GM18519 (cell line): ENCODE results near the gene CCDC197.

Experiments
- ATAC-seq: cut with Tn5 transposase; IDR thresholded peaks from one replicate; pipeline ENCODE4 v1.9.1; 2021; ENCODE audit warnings: mild to moderate bottlenecking, moderate library complexity; ENCODE audit not compliant: unreplicated experiment, low FRiP score

CCDC197 gene

DNA sequence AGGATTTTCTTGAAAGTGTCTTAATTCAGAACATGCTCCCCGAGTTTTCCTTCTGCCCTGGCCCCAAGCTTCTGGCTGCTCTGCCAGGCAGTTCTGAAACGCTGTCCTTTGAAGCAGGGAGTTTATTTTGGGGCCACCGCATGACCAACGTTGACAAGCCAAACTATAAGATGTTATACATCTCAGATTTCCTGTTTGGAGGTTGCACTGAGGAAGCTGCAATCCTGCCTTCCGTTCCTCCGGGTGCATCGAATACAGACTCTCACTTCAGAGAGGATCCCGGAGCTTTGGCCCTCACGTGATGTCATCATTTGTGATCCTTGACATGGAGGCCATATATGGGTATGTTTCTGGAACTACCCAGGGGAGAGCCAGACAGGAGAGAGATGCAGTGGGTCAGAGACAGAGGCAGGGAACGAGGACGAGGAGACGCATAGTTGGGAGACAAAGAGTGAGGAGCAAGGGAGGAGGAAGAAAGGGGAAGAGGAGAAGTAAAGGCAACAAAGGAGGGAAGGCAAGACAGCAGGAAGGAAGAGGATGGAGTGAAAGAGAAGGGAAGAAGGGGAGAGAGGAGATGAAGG lies 20.5 kb upstream of the CCDC197 start, which contains the start of gene ASB2:
Gene ASB2 (minus strand): TSS at position 94 of the 581 bp plus-strand sequence. CDS start 12,031 bp downstream, outside the sequence.
- ATAC-seq = no peak

DNA sequence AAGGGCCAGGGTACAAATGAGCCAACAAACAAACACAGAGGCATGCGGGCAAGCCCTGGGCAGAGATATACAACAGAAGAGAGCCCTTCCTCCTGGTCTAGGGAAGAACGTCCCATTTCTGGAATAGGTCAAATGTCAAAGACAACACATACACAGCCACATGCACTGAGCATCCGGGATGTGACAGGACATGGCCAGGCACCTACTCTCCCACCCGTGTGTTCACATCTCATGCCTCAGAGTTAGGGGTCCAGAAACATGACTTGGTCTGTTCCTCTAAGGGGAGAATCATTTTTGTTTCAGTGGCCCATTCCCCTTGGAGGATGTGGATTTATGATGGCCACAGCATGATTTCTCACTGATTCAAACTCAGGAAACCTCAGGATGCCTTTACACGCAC lies 19.9 kb upstream of the CCDC197 start:
- no peak for ATAC-seq

DNA sequence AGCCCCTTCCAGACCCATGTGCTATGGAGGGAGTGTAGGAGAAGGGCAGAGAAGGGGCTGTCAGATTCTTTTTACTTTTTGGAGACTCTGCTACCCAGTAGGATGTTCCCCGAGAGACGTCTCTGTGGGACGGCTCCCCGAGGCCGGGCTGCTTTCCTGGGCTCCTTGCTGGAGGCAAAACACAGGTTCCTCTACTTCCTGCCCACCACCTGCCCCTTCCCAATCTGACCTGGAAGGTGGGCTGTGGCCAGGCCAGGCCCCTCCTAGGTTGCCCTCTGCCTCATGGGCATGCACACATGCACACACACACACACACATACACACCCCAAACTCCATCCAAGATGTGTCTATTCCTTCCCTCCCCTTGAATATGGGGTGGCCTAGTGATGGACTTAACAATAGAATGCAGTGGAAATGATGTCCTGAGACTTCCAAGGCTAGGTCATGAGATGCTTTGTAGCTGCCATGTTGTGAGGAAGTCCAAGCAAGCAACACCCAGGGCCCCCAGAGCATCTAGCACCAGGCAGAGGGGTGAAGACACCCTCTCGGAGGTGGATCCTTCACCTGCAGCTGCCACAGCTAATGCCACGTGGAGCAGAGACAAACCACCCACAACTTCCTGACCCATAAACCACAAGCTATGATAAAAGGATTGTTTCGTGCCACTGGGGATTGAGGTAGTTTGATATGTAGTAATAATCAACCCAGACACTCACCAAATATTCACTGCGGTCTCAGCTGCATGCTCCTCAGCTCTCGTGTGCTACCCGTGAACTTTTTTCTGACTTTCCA lies 19.1 kb upstream of the CCDC197 start:
- ATAC-seq = no peak

- ATAC-seq = no peak
Observed at GRCh38 chr14:93978735-93979134, 18.4 kb upstream of the CCDC197 start.

DNA sequence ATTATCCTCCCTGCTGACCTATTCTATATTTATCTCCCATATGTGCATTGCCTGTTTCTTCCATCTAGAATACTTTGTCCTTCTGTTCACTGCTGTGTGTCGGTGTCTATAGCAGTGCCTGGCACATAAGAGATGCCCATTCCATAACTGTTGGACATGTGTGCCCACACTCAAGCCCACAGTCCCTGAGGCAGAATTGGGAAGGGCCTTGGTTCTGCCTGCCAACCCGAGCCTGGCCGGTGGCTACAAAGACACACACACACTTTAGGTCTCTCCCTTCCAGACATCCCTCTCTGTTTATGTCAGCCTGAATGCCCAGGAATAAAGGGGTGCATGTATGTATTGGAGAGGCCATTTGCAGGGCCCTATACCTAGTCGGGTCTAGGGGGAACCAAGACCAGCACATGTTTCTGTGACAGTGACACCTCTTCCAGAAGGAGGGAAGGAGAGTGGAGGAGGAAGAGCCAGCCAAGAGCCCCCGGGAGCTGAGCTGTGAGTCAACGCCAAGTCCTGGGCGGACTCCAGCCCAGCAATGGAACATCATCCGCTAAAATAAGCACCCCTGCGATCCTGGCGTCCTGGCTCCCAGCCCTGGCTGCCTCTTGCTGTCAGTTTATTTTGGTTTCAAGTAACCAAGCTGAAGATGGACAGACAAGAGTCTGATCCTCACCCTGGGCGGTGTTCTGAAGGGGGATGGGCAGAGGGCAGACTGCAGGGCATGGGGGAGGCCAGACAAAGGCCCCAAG lies 16.5 kb upstream of the CCDC197 start:
- no peak for ATAC-seq

GRCh38 chr14:93981316-93982229 lies 15.5 kb upstream of the CCDC197 start:
- ATAC-seq = no peak

DNA sequence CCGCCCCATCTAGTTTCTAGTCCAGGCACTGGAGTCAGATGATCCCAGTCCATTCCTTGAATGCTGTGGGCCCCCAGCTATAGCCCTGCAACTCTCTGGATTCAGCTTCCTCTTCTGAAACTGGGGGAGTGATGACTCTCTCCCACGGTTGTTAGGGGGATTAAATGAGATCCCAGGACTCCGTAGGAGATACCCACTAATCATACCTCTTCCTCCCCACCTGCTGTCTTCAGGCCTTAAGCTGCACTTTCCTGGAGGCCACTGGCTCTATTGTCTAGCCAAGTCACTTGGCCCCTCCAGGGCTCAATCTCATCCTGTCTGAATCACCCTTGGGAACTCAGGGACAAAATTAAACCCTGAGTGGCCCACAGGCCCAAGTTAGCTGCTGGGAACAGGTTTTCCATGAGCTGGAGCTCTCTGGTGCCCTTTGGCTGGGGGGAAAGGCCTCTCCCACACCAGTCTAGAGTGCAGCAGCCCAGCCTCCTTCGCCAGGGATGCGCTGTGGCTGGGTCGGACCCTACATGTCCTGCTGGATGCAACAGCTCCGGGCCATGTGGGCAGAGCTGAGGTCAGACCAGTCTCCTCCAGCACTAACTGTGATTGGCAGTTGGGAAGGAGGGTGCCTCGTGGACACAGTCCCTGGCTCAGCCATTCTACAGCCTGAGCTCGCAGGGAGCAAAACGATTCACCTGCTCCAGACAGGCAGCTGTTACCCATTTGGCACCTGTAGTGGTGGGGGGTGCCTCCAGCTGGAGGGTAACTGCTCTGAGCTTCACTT lies 14.7 kb upstream of the CCDC197 start:
- ATAC-seq = no peak

DNA sequence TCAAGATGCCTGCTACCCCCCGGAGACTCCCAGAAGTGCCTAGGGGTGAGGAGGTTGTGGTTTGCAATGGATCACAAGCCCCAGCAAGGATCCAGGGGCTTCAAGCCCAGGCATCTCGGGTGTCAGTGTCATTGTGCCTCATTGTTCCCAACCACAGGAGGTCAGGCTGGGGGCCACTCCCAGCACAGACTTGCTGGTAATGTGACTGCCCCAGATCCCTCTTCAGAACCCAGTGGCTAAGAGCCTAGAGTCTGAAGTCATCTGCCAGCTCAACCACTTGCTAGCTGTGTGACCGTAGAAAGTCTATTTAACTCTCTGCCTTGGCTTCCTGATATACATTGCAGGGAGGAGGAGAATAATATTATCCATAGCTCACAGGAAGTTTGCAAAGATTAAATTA lies 13.0 kb upstream of the CCDC197 start:
- no peak for ATAC-seq

GRCh38 chr14:93984987-93985410 lies 12.1 kb upstream of the CCDC197 start:
- ATAC-seq = no peak

DNA sequence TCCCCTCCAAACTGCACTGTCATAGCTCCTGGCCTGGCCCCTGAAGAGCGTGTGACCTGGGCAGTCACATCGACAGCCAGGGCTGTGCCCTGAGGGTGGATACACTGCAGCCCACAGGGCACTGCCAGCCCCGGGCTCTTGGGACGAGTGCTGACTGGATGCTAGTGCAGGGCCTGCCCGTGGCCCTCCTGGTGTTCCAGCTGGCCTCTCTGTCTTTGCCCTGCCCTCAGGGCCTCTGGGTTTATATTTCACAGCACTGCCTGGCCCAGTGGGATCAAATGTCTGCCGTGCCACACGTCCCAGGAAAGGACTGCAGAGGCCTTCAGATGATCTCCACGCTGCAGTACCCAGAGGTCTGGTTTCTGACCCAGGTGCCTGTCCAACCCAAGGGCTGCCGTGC lies 10.1 kb upstream of the CCDC197 start:
- ATAC-seq = no peak

- no peak for ATAC-seq
Observed at GRCh38 chr14:93987376-93987775, 9.7 kb upstream of the CCDC197 start.

DNA sequence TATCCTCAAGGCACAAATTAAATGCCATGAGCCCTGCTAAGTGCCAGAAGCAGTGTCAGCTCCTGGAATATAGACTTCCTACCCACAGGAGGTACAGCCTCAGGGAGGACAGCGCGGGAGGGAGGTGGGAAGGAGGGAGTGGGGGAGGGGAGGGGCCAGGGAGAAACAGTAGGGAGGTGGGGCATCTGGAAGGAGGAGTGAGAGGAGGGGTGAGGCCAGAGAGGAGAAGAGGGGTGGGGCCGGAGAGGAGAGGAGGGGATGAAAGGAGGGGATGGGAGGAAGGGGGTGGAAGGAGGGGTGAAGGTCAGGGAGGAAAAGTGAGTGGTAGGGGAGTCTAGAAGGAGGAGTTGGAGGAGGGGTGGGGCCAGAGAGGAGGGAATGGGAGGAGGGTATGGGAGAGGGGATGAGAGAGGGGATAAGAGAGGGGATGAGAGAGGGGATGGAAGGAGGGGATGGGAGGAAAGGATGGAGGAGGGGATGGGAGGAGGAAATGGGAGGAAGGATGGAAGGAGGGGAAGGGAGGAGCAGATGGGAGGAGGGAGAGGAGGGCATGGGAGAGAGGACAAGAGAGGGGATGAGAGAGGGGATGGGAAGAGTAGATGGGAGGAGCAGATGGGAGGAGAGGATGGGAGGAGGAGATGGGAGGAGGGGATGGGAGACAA lies 9.2 kb upstream of the CCDC197 start:
- ATAC-seq = no peak

GRCh38 chr14:93989939-93990338 lies 7.2 kb upstream of the CCDC197 start:
- no peak for ATAC-seq

- no peak for ATAC-seq
Observed at GRCh38 chr14:93991212-93991611, 5.9 kb upstream of the CCDC197 start.

- ATAC-seq = no peak
Observed at GRCh38 chr14:93991649-93992048, 5.5 kb upstream of the CCDC197 start.

- no peak for ATAC-seq
Observed at GRCh38 chr14:93993382-93993781, 3.7 kb upstream of the CCDC197 start.

GRCh38 chr14:93994919-93995682 lies 2.0 kb upstream of the CCDC197 start:
- no peak for ATAC-seq

DNA sequence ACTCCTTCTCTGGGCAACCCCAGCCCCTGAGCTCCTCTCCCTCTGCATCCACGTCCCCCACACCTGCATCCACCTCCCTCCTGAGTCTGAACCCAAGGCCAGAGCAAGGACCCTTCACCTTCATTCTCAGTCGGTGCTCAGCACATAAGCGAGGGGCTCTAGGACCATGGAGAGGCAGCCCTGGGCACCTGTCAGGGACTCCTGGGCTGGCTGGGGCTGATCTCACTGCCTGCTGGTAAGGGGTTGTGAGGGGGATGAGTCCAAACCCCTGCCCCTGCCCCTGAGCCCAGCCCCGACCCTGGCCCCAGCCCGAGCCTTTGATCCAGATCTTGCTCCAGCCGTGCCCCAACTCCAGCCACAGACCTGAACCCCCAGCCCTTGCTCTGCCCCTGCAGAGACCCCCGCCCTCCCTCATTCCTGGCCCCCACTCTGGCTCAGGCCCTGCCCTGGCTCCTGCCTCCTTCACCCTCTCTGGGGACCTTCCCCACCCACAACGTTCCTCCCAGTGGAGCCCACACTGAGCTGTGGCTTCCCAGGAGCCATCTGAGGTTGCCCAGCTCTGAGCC lies 888 bp upstream of the CCDC197 start:
- no peak for ATAC-seq
